HG03025 (cell line): ENCODE results near the gene SOX3.

ENCODE experiments used
- ATAC-seq: cut with Tn5 transposase; IDR thresholded peaks from one replicate; pipeline ENCODE4 v1.9.1; 2021; ENCODE audit warnings: mild to moderate bottlenecking, moderate library complexity; ENCODE audit not compliant: unreplicated experiment, low FRiP score

Gene SOX3

DNA sequence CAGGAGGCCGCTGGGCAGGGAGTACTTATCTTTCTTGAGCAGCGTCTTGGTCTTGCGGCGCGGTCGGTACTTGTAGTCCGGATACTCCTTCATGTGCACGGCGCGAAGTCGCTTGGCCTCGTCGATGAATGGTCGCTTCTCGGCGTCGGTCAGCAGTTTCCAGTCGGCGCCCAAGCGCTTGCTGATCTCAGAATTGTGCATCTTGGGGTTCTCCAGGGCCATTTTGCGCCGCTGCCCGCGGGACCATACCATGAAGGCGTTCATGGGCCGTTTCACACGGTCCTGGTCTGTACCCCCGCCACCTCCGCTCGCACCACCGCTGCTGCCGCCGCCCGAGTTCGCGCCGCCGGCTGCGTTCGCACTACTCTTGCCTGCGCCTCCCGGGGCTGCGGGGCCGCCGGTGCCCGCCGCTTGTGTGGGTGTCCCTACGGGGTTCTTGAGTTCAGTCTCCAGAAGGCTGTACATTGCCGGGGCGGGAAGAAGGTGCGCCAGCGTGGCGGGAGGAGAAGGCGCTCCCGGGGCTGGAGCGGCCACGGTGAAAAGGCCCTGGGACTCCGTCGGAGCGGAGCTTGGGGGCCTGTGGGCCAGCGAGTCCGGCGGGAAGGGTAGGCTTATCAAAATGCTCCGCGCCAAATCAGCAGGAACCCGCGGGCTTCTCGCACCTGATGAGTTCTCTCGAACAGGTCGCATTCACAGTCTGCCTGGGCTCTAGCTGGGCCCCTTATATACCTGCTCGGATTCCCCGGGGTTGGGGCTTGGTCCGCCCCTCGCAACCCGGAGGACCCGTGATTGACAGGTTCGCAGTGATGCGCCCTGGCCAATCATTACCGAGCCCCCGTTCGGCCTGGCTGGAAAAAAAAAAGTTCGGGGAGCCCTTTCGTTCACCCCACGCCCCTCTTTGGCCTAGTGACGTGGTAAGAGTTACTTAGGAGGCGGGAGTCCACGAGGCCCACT, at the start of gene SOX3:
Gene SOX3 (minus strand): TSS at position 699 of the 954 bp plus-strand sequence. CDS start 9 bp downstream, at position 690.
- ATAC-seq, result no peak

- ATAC-seq, result no peak
Measured at GRCh38 chrX:140548985-140549384, 44.1 kb upstream of the SOX3 start.

GRCh38 chrX:140526171-140526570, 21.3 kb upstream of the SOX3 start:
- ATAC-seq, result no peak

- no peak for ATAC-seq
Measured at GRCh38 chrX:140525448-140525847, 20.6 kb upstream of the SOX3 start.

- no peak for ATAC-seq
Measured at GRCh38 chrX:140524556-140524955, 19.7 kb upstream of the SOX3 start.

GRCh38 chrX:140521393-140521792, 16.5 kb upstream of the SOX3 start:
- ATAC-seq, result no peak

- no peak for ATAC-seq
Measured at GRCh38 chrX:140514554-140514953, 9.7 kb upstream of the SOX3 start.

GRCh38 chrX:140510895-140511295, 6.0 kb upstream of the SOX3 start:
- no peak for ATAC-seq

DNA sequence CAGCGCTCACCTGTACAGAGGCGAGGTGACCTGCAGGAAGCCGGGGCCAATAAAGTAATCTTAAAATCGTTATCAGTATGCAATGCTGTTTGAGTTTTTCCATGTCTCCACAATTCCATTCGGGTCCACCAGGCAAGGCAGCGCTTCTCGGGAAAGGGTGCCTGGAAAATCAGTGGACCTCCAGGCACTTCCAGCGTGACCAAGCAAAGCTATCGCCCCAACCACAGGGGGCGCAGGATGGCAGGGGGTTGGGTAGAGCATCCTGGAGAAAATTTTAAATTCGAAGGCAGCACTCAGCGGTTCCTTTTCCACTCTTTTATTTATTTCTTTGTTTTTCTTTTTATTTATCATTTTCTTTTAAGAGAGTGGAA, 5.4 kb upstream of the SOX3 start:
- no peak for ATAC-seq

DNA sequence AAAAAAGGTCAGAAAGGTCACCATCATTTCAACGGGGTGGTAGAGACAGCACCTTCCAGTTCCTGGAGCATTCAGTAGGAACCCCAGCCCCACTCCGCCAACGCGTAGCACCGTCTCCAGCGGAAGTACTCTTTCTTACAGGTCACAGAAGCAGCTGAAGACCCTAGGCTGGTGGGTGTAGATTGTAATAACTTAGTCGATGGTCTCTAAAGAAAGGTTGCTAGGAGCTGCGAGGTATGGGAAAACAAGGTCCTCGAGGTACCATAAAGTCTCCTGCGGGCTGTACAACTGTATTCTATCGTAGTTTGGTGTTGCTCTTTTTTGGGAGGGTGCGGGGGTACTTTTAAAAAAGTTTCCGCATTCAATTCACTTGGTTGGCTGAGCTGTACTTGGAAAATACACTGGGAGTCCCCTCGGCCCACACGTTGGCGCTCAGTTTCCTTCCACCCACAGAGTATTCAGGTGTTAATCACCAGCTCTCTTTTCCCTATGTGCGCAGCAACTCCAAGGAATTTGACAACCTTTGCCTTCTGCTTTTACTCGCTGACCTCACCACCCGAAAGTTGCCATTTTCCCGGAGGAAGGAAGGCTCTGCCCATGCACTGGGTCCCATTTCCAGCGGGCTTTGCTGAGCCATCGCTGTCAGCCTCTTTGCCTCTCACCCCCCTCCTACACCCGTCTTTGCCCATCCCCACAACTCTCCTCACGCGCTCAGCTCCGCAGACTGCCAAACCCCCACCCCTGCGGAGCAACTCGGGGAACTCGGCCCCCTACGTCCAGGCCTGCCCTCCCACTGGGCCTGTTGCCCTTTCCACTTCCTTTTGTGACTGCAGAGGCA, 4.8 kb upstream of the SOX3 start:
- no peak for ATAC-seq

- ATAC-seq, result no peak
Measured at GRCh38 chrX:140508958-140509357, 4.1 kb upstream of the SOX3 start.

GRCh38 chrX:140507982-140508305, 3.1 kb upstream of the SOX3 start:
- no peak for ATAC-seq

GRCh38 chrX:140507223-140507981, 2.5 kb upstream of the SOX3 start:
- no peak for ATAC-seq

GRCh38 chrX:140505421-140506337, 810 bp upstream of the SOX3 start:
- no peak for ATAC-seq

DNA sequence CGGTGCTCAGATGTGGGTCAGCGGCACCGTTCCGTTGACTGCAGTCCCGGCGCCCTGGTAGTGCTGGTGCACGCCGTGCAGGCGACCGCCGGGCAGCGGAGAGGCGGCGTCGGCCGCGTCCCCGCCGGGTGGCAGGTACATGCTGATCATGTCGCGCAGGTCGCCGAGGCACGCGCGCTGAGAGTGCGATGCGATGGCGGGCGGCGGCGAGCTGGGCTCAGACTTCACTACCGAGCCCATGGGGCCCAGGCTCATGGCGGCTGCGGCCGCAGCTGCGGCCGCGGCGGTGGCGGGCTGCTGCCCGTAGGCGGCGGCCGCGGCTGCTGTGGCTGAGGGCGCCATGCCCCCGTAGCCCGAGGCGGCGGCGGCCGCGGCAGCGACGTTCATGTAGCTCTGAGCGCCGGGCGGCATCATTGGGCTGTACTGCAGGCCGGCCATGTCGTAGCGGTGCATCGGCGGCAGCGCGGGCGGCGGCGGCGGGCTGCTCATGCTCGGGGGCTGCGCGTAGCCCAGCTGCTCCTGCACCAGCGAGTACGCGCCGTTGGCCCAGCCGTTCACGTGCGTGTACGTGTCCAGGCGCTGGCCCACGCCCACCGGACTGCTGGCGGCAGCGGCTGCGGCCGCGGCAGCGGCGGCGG, 1.0 kb downstream of the SOX3 start:
- ATAC-seq, result no peak

DNA sequence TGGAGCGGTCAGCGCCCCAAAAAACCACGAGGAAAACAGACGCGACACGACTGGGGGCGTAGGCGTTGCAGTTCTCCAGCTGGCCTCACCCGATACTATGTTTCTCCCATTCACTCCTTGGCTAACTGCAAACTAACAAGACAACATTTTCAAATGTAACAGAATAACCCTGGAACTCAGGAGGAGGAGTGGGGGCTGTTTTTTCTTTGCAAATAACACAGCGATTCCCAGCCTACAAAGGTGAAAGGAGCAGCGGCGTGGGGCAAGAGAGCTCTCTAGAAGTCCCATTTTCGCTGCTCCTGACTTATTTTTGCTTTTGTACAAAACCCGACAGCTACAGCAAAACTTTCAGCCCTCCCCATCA, 1.6 kb downstream of the SOX3 start:
- ATAC-seq, result no peak

- no peak for ATAC-seq
Measured at GRCh38 chrX:140502491-140503237, 2.2 kb downstream of the SOX3 start.

GRCh38 chrX:140501940-140502468, 2.9 kb downstream of the SOX3 start:
- ATAC-seq, result no peak
